ENCODE data around the gene CNGA4. TPM values are rescaled to one million over a fixed set of nuclear protein-coding genes. Genes with fewer than 3 reads are reported as not detected.
"Not testable (repeated sequence)": the region's sequence is repeated elsewhere in the genome, so short reads cannot be mapped to it uniquely, and the experiment has no call there.

The CNGA4 gene
- total RNA-seq, 2 experiments from 2014 or later, result 0.16 TPM; not detected in 1

DNA sequence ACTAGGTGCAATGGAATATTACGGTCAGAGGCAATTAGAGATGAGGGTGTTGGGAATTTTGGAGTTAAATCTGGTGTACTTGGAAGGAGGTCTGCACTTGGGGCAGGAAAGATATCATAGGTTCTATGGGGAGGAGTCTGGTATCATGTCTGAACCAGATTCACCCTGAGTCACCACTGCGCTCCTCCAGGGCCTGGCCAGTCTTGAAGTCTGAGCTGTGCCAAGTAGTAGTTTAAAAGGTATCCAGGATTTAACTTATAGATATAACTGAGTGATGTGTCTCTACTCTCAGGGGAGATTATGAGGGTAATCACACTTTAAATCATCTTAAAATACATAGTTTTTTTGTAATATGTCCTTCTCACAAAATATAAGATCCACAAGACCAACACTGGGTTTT lies 6.6 kb downstream of the CNGA4 start:
- no peaks in the 10 kb centered on the region for H3K27me3 ChIP-seq (ENCODE audit: control insufficient read depth in 1 of 2, insufficient read depth in 2 of 2, low read length in 2 of 2)
- H3K4me1 ChIP-seq (ENCODE audit: insufficient read depth, low read length), result no peaks in the 10 kb centered on the region
- ChIA-PET CTCF (no interaction called here), POLR2A (no interaction called here)
- no peaks in the 10 kb centered on the region for H3K36me3 Mint-ChIP-seq (ENCODE audit: low read depth)
- intact Hi-C loops (cut with DNase I, micrococcal nuclease), result no loop called here
- DNase-seq, result no peak
- H3K9me3 ChIP-seq (ENCODE audit: control insufficient read depth in 1 of 2, insufficient read depth in 1 of 2, low read length in 2 of 2), result no peaks in the 10 kb centered on the region
- H3K9me3 Mint-ChIP-seq, result no peaks in the 10 kb centered on the region
- no peaks in the 10 kb centered on the region for H3K36me3 ChIP-seq (ENCODE audit: insufficient read depth, low read length)
- H3K27ac Mint-ChIP-seq, result no peak overlapping the region
- no peak overlapping the region for H3K27ac ChIP-seq (ENCODE audit: low read depth in 1 of 2, low read length in 2 of 2)
- TF ChIP-seq CTCF (IDR thresholded peaks at IDR 0.05), result no peak
- no peak for ATAC-seq (ENCODE audit: poor library complexity)
- peaks cover 40% of the 10 kb centered on the region for H3K27me3 Mint-ChIP-seq
- H3K4me1 Mint-ChIP-seq (ENCODE audit: low read depth), result no peaks in the 10 kb centered on the region
- H3K4me3 ChIP-seq (ENCODE audit: low read length), result no peak overlapping the region
- no peak overlapping the region for H3K4me3 Mint-ChIP-seq

DNA sequence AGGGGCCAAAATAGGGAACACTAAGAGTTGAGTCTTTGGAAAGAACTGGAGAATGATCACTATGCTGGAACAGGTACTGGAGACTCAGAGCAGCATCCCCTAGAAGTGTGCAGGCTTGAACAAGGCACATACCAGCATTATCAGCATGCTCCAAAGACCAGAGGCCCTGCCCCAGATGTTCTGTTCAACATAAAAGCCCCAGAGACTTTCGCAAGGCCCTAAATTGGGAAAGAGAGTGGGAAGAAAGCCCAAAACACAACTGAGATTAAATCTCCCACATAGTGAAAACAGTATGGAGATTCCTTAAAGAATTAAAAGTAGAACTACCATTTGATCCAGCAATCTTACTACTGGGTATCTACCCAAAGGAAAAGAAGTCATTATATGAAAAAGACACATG lies 9.4 kb downstream of the CNGA4 start:
- TF ChIP-seq CTCF (IDR thresholded peaks at IDR 0.05), result no peak
- Mint-ChIP-seq H3K9me3 (no peaks in the 10 kb centered on the region), H3K4me1 (ENCODE audit: low read depth) (no peaks in the 10 kb centered on the region), H3K27me3 (peaks cover 21% of the 10 kb centered on the region), H3K4me3 (no peak overlapping the region), H3K27ac (no peak overlapping the region), H3K36me3 (ENCODE audit: low read depth) (no peaks in the 10 kb centered on the region)
- Histone ChIP-seq H3K27ac (ENCODE audit: low read depth in 1 of 2, low read length in 2 of 2) (no peak overlapping the region), H3K4me1 (ENCODE audit: insufficient read depth, low read length) (no peaks in the 10 kb centered on the region), H3K27me3 (ENCODE audit: control insufficient read depth in 1 of 2, insufficient read depth in 2 of 2, low read length in 2 of 2) (no peaks in the 10 kb centered on the region), H3K36me3 (ENCODE audit: insufficient read depth, low read length) (no peaks in the 10 kb centered on the region), H3K4me3 (ENCODE audit: low read length) (no peak overlapping the region), H3K9me3 (ENCODE audit: control insufficient read depth in 1 of 2, insufficient read depth in 1 of 2, low read length in 2 of 2) (no peaks in the 10 kb centered on the region)
- intact Hi-C loops (cut with DNase I, micrococcal nuclease), result no loop called here
- no peak for DNase-seq
- ChIA-PET POLR2A (no interaction called here), CTCF (no interaction called here)
- no peak for ATAC-seq (ENCODE audit: poor library complexity)

GRCh38 chr11:6248897-6249296 lies 10.0 kb downstream of the CNGA4 start:
- peaks cover 15% of the 10 kb centered on the region for H3K27me3 Mint-ChIP-seq
- ATAC-seq (ENCODE audit: poor library complexity); H3K4me1 ChIP-seq (ENCODE audit: insufficient read depth, low read length); H3K4me3 ChIP-seq (ENCODE audit: low read length); H3K4me1 Mint-ChIP-seq (ENCODE audit: low read depth); H3K9me3 Mint-ChIP-seq; CTCF ChIA-PET; H3K9me3 ChIP-seq (ENCODE audit: control insufficient read depth in 1 of 2, insufficient read depth in 1 of 2, low read length in 2 of 2); H3K27ac ChIP-seq (ENCODE audit: low read depth in 1 of 2, low read length in 2 of 2); intact Hi-C loops (cut with DNase I, micrococcal nuclease); H3K27ac Mint-ChIP-seq; H3K27me3 ChIP-seq (ENCODE audit: control insufficient read depth in 1 of 2, insufficient read depth in 2 of 2, low read length in 2 of 2); H3K36me3 ChIP-seq (ENCODE audit: insufficient read depth, low read length); DNase-seq; H3K36me3 Mint-ChIP-seq (ENCODE audit: low read depth); H3K4me3 Mint-ChIP-seq: not testable (repeated sequence)
- POLR2A ChIA-PET, result interaction anchor here (0.7 kb wide), 1 partner anchor 725 kb away, joined by 4 read pairs; no protein-coding TSS in a partner anchor
